GM18873 (cell line): ENCODE results near the gene PTPRT.

Experiments
- ATAC-seq: cut with Tn5 transposase; IDR thresholded peaks from one replicate; pipeline ENCODE4 v1.9.1; 2021; ENCODE audit warnings: mild to moderate bottlenecking, moderate library complexity, moderate number of reproducible peaks; ENCODE audit not compliant: unreplicated experiment, low FRiP score

The PTPRT gene

DNA sequence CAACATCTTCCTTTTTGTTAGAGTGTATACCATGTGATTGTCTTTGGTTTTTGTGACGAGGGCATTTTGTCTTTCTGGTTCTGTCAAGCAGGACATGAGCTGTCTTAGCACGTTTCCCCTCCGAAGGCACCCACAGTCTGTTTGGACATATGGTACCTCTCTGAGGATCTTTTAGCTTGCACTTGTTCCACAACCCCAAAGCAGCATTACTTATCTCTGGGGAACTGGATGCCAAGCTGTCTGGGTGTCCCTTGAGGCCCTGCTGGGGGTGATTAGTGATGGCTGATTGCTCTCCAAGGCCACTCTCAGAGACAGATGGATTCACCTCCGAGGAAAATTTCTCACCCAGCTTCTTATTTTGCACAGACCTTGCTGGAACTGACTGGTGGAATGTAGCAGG, 1126.6 kb downstream of the PTPRT start:
- no peak for ATAC-seq

DNA sequence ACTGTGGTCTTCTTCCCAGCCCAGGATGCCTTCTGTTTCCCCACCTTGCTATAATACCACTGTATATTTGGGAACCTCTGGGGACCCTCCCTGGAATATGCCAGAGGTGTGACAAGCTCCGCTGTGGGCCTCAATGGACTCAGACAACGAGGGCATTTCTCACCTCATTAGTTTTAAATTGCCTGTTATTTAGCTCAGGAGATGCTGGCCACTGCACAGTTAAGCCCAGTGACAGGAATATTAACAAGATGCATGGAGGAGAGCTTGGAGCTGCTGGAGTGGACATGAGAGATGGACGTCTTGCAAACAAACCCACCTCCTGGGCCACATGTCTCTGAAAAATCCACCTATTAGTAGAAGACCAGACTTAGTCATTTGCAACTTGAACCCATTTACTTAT, 1136.4 kb downstream of the PTPRT start:
- no peak for ATAC-seq

DNA sequence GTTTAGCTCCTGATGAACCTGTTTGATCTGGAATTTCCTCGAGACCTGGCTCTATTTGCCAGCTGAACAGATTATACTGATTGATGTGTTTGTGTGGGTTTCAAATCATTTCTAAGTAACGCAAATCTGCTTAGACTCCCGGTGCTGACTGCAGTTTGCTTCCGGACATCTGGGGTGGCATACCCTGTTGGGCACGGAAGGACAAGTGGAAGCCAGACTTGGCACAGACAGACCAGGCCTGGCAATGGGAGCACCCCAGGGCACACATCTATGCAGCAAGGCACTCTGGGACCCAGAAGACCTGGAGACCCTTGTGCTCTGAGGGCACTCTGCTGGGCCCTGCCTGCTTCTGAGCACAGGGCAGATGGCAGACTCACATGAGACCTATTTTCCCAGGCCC, 1137.8 kb downstream of the PTPRT start:
- no peak for ATAC-seq

DNA sequence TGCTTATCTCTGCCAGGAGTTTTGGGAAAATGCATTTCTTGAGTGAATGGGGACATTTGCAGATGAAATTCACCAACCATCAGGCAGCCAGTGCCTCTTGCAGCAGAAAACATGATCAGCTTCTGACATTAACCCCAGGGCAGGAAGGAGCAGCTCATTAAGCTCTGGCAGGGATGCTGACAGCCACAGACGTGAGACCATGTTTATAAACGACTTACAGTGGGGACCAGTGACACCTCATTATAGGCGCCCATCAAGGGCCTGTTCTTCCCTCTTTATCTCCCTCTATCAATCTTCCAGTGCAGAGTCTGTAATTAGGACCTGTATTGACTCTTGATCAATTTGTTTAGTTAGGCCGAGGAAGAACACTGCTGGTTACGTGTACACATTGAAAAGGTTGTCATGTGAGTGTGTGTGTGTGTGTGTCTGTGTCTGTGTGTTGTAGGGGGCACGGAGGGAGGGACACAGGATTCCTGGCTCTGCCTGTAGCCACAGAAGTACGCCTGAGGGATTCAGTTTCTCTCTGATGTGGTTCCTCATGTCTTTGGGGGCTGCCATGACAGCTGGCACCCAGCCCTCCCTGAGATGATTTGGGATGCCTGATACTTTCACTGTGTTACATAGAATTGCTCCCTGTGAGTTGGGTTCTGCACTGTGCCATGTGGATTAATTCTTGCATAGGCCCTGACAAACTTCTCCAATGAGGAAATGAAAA, 1143.2 kb downstream of the PTPRT start:
- ATAC-seq, result no peak

DNA sequence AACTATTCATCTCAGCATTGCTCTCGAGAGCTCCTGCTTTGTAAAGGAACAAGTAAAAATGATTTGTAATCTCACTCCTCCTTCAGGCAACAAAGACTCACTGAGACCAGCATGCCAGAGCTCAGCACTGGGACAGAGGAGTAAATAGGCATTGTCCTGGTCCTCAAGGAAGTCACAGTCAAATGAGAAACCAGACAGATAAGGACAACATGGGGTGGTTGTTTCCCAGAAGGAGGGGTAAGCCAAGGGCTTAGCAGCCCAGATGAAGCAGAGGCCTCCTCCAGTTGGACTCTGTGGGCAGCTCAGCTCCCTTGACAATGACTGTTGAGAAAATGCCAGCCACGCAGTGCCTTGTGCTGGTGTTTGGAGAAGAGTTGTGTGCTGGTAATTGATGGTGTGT, 1145.8 kb downstream of the PTPRT start:
- ATAC-seq, result no peak

- ATAC-seq, result no peak
Measured at GRCh38 chr20:42041000-42041565, 1148.6 kb downstream of the PTPRT start.

DNA sequence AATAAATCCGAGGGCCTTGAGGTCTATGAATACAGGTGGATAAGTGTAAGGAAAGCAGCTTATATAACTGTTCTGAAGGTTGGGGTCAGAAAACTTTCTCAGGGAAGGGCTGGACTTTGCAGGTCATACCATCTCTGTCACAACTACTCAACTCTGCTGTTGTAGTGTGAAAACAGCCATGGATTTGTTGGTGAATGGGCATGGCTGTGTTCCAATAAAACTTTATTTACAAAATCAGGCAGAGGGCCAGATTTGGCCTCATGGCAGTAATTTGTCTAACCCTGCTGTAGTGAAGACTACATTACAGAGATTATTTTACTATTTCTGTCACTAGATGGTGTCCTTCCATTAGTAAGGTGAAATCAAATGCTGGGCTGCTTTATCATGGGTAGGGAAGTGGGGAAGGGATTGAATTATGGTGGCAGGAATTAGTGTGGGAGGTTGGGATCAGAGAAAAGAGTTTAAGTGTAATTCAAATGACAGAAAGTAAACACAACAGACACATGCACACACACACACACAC, 1161.9 kb downstream of the PTPRT start:
- ATAC-seq, result no peak

DNA sequence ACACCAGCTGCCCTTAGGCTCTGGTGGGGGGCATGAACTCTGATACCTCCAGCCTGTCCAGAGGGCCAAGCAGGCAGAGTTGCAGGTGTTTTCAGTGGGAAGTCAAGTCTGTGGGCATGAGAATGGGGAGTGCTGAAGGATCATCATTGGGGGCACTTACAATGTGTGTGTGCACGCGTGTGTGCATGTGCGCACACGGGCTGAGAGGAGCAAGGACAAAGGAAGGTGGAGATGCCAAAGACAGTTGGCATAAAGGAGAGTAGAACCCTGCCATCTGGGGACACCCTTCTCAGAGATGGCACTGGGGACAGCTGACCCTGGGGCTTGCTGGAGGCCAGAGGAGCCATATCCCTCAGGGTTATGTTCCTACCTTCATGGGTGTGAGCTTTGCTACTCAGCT, 1163.1 kb downstream of the PTPRT start:
- no peak for ATAC-seq

DNA sequence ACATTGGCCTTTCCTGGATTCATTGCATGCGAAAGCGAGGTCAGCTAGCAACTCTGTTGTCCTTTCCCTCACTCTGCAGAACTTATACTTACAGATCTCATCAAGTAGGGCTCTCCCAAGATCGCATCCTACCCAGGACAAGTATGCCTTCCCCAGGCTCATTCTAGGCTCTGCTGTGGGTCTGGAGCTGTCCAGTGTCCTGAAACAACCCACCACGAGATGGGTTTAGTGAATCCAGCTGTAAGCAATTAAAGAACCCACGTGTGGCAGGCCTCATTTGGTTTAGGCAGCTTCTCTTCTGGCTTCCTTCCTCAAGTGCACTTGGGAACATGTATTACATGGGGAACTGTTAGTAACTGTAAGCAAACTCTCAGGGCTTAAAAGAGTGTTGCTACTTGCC, 1165.1 kb downstream of the PTPRT start:
- ATAC-seq, result no peak
